Measurements from ENCODE around the gene PRDM15. TPM values are rescaled to one million over a fixed set of nuclear protein-coding genes. Genes with fewer than 3 reads are reported as not detected.

The PRDM15 gene
- total RNA-seq, 1 experiment from 2014 or later = 9.9 TPM

DNA sequence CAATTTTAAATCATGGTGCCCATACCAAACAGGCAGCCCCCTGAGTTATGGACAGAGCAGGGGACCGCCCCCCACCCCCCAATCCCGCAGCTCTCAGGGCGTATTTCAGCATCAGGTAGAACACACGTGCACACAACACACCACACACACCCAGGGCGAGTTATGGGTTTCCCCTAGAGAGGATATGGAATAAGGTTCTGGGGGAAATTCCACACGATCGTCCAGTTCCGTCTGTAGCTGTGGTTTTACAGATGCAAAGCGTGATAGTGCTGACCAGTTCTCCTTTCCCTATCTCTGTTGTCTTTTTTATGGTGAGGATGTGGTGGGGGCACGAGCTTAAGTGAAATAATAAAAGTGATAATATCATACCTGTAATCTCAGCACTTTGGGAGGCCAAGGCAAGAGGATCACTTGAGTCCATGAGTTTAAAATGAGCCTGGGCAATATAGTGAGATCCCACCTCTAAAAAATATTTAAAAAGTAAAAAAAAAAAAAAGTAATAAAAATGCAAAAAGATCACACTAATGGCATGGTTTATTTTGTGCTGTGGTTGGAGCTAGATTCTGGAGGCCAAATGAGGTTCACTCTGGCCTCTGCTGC lies 49.6 kb upstream of the PRDM15 start:
- Mint-ChIP-seq H3K9me3 (no peaks in the 10 kb centered on the region), H3K27me3 (ENCODE audit: low read depth) (no peaks in the 10 kb centered on the region), H3K36me3 (ENCODE audit: insufficient read depth in 1 of 3, low read depth in 3 of 3) (no peaks in the 10 kb centered on the region), H3K27ac (peak overlapping the region in 1 of 3 experiments; percentile 66; a peak in 1 of 7 replicates), H3K4me1 (peaks cover 48 to 61% of the 10 kb centered on the region in 2 experiments), H3K4me3 (no peak overlapping the region)
- Histone ChIP-seq H3K9ac (ENCODE audit: extremely low read depth, insufficient read length, low read length) (no peak overlapping the region), H3K79me1 (ENCODE audit: insufficient read depth, low read depth, low read length, poor library complexity, severe bottlenecking) (no peaks in the 10 kb centered on the region), H3K27me3 (ENCODE audit: insufficient read depth, low read length) (no peaks in the 10 kb centered on the region), H3K4me1 (ENCODE audit: insufficient read depth, low read length) (peaks cover 7% of the 10 kb centered on the region), H3K4ac (ENCODE audit: low read depth, low read length) (no peak overlapping the region), H2AFZ (ENCODE audit: low read length) (no peak overlapping the region), H2BK5ac (ENCODE audit: insufficient read length, low read length) (no peak overlapping the region), H3K14ac (ENCODE audit: insufficient read depth, low read length) (no peak overlapping the region), H3K23me2 (ENCODE audit: insufficient read length, low read depth, low read length, poor library complexity, severe bottlenecking) (no peaks in the 10 kb centered on the region), H3K9me3 (ENCODE audit: control insufficient read depth, low read depth, low read length) (no peaks in the 10 kb centered on the region), H3K79me2 (ENCODE audit: insufficient read depth, low read length) (no peaks in the 10 kb centered on the region), H4K91ac (ENCODE audit: insufficient read length, low read depth, low read length) (no peak overlapping the region), H3T11ph (ENCODE audit: low read length) (no peak overlapping the region), H4K5ac (ENCODE audit: insufficient read length, low read depth, low read length) (no peak overlapping the region), H4K20me1 (ENCODE audit: control insufficient read depth, insufficient read depth, insufficient read length) (no peaks in the 10 kb centered on the region), H3K18ac (ENCODE audit: insufficient read length, low read depth, low read length) (no peak overlapping the region), H3K23ac (ENCODE audit: insufficient read length, low read depth, low read length) (no peak overlapping the region), H2BK120ac (ENCODE audit: low read depth, low read length, poor library complexity, severe bottlenecking) (no peak overlapping the region), H3K4me2 (ENCODE audit: insufficient read depth, insufficient read length, low read length) (no peak overlapping the region), H2BK15ac (ENCODE audit: low read depth, low read length) (no peak overlapping the region), H2AK5ac (ENCODE audit: insufficient read length, low read length) (no peak overlapping the region), H2BK20ac (ENCODE audit: low read depth, low read length, poor library complexity, severe bottlenecking) (no peak overlapping the region), H4K8ac (replicated peaks; ENCODE audit: insufficient read length, low read depth, low read length) (no peak overlapping the region), H3K56ac (ENCODE audit: insufficient read length, low read depth, low read length) (no peak overlapping the region), H2BK12ac (ENCODE audit: insufficient read length, low read depth, low read length) (no peak overlapping the region), H3K27ac (ENCODE audit: insufficient read length, low read depth, low read length) (no peak overlapping the region)
- TF ChIP-seq, protein P1, sequence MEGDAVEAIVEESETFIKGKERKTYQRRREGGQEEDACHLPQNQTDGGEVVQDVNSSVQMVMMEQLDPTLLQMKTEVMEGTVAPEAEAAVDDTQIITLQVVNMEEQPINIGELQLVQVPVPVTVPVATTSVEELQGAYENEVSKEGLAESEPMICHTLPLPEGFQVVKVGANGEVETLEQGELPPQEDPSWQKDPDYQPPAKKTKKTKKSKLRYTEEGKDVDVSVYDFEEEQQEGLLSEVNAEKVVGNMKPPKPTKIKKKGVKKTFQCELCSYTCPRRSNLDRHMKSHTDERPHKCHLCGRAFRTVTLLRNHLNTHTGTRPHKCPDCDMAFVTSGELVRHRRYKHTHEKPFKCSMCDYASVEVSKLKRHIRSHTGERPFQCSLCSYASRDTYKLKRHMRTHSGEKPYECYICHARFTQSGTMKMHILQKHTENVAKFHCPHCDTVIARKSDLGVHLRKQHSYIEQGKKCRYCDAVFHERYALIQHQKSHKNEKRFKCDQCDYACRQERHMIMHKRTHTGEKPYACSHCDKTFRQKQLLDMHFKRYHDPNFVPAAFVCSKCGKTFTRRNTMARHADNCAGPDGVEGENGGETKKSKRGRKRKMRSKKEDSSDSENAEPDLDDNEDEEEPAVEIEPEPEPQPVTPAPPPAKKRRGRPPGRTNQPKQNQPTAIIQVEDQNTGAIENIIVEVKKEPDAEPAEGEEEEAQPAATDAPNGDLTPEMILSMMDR (conservative IDR thresholded peaks at IDR 0.05) = no peak
- no peak for DNase-seq
- no CpG with 5 or more reads among the region's 10 CpGs for WGBS (ENCODE audit: extremely low coverage, insufficient read length, low lambda C conversion rate)

Data from H9 (cell line).